ENCODE data around the gene UNC5A.

- TF ChIP-seq, protein P1, sequence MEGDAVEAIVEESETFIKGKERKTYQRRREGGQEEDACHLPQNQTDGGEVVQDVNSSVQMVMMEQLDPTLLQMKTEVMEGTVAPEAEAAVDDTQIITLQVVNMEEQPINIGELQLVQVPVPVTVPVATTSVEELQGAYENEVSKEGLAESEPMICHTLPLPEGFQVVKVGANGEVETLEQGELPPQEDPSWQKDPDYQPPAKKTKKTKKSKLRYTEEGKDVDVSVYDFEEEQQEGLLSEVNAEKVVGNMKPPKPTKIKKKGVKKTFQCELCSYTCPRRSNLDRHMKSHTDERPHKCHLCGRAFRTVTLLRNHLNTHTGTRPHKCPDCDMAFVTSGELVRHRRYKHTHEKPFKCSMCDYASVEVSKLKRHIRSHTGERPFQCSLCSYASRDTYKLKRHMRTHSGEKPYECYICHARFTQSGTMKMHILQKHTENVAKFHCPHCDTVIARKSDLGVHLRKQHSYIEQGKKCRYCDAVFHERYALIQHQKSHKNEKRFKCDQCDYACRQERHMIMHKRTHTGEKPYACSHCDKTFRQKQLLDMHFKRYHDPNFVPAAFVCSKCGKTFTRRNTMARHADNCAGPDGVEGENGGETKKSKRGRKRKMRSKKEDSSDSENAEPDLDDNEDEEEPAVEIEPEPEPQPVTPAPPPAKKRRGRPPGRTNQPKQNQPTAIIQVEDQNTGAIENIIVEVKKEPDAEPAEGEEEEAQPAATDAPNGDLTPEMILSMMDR (conservative IDR thresholded peaks at IDR 0.05; ENCODE audit: low read depth, low read length) = no peak
- no peak for TF ChIP-seq EZH2phosphoT487 (IDR thresholded peaks at IDR 0.05; ENCODE audit: borderline replicate concordance, low read length)
Measured at GRCh38 chr5:176875783-176876505, 65.6 kb downstream of the UNC5A start.

Measured in PC-3 (cell line).